NOMO-1 treated with DMSO at 0.1 percent for 48 hours (cell line): ENCODE data around the gene CHRNB4.

Experiments used
- DNase-seq: peaks from one replicate; lab custom pipeline; 2025; ENCODE audit not compliant: unreplicated experiment; lab: John Stamatoyannopoulos, UW

Gene CHRNB4

GRCh38 chr15:78671626-78672211 lies 30.7 kb upstream of the CHRNB4 start:
- DNase-seq: no peak

- DNase-seq: no peak
Measured at GRCh38 chr15:78668987-78669386, 28.0 kb upstream of the CHRNB4 start.

- DNase-seq: no peak
Measured at GRCh38 chr15:78667578-78668236, 26.7 kb upstream of the CHRNB4 start.

- no peak for DNase-seq
Measured at GRCh38 chr15:78666010-78666409, 25.0 kb upstream of the CHRNB4 start.

GRCh38 chr15:78663703-78664102 lies 22.7 kb upstream of the CHRNB4 start:
- no peak for DNase-seq

DNA sequence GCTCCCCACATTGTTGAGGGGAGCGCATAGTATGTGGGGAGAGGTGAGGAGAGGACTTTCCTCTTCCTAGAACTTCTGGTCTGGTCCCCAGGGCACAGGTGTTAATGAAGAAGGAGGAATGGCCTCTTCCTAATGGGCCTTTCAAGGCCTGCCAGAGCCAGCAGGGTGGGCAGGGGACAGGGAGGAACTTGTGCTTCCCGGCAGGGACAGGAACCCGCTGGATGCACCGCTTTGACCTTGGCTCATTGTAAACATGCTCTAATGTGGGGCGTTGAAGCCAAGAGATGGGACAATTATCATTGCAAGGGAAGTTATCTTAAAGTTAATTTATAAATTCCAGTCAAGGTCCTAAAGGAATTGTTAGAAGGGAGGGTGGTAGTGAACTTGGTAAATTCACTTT lies 21.0 kb upstream of the CHRNB4 start:
- DNase-seq: no peak

GRCh38 chr15:78661001-78661400 lies 20.0 kb upstream of the CHRNB4 start:
- DNase-seq: no peak

DNA sequence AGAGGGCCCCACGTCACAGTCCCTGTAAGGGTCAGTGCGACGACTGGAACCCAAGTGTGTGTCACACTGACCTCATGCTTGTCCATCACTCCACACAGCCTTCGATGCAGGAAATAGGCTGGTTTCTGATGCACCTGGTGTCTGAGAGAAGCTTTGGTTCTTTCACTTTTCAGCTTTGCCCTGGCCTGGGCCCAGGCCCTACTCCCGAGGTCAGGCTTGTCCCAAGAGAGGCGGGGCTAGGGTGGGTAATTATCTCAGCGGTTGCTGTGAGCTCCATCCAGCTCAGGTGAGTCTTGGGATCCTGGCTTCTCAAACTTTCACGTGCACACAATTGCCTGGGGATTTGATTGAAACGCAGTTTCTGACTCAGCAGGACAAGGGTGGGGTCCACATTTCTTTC lies 19.6 kb upstream of the CHRNB4 start:
- no peak for DNase-seq

GRCh38 chr15:78658823-78659222 lies 17.8 kb upstream of the CHRNB4 start:
- no peak for DNase-seq

- no peak for DNase-seq
Measured at GRCh38 chr15:78654272-78654671, 13.3 kb upstream of the CHRNB4 start.

- DNase-seq: no peak
Measured at GRCh38 chr15:78651930-78652615, 11.1 kb upstream of the CHRNB4 start.

- no peak for DNase-seq
Measured at GRCh38 chr15:78651007-78651406, 10.0 kb upstream of the CHRNB4 start.

DNA sequence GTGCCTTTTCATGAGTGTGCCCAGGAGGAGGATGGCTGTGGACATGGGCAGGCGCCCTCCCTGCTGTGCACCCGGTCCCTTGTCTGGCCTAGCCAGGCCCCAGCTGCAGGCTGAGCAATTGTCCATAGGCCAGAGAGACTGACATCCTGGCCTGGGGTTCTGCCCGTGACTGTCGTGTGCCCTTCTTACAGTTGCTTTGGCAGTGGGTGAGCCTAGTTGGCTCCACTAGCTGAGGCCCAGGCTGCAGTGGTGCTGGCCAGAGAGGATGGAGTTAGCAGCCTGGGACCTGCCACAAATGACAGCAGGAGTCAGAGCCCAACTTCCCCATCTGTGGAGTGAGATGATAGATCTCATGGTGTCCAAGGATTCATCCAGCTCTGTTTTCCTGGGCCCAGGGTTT lies 9.0 kb upstream of the CHRNB4 start:
- DNase-seq: no peak

DNA sequence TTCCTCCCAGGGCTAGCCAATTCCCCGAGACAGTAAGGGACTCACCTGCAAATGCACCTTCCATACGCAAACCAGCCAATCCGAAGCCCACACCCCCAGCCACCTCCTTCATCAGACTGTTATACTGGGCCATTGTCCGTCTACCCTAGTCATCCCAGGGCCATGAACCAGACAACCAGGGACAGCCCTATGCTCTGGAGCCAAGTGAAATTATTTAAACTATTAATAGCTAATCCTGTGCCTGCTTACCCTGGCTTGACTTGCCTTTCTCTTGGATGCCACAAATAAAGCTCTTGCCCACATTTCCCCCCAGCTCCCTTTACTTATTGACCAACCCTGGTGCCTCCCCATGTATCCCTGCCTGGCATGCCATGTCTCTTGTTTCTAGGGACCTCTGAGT lies 4.0 kb upstream of the CHRNB4 start:
- no peak for DNase-seq

- DNase-seq: no peak
Measured at GRCh38 chr15:78642331-78642730, 1.3 kb upstream of the CHRNB4 start.

GRCh38 chr15:78641749-78642275 lies 802 bp upstream of the CHRNB4 start:
- DNase-seq: no peak

GRCh38 chr15:78640527-78641101 lies 396 bp downstream of the CHRNB4 start:
- DNase-seq: no peak

- DNase-seq: peak; percentile 22
Measured at GRCh38 chr15:78638658-78639314, 2.2 kb downstream of the CHRNB4 start.

DNA sequence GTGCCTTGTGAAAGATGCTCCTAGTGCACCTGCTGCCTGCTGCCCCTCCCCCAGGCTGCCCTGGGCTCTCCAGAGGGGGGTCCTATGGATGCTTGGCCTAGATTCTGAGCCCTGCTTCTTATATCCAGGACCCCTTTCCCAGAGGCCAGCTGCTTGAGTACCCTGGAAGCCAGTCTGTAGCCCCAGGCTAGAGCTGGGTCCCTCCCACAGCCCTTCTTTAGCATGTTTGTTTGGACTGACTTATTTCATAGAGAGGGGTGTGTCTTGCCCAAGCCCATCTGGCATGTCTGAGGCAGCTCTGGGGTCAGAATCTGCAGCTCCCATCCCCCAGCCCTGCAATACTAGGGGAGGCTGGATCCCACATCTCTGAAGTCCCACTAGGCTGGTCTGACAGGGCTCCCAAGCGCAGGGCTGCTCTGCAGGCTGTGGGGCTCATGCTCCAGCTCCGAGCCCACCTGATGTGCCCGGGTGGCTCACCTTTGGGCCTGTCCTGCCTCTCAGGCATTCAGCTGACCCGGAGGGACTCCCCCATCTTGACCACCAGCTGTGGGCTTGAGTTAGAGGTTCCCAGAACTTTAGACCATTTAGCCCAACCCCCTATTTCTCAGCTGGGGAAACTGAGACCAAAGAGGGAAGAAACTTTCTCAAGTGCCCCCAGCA lies 3.1 kb downstream of the CHRNB4 start:
- DNase-seq: no peak

GRCh38 chr15:78636378-78636859 lies 4.6 kb downstream of the CHRNB4 start:
- DNase-seq: no peak

GRCh38 chr15:78635346-78635745 lies 5.7 kb downstream of the CHRNB4 start:
- no peak for DNase-seq
